GM21825 (cell line): Measurements from ENCODE around the gene ABHD12.
"Not testable (repeated sequence)": the region's sequence is repeated elsewhere in the genome, so short reads cannot be mapped to it uniquely, and the experiment has no call there.

Experiments used
- ATAC-seq: cut with Tn5 transposase; IDR thresholded peaks from one replicate; pipeline ENCODE4 v1.9.1; 2021; ENCODE audit warnings: mild to moderate bottlenecking, moderate library complexity; ENCODE audit not compliant: unreplicated experiment

The ABHD12 gene

GRCh38 chr20:25269057-25269832 lies 121.4 kb downstream of the ABHD12 start:
- ATAC-seq: no peak

- ATAC-seq: not testable (repeated sequence)
Observed at GRCh38 chr20:25260770-25261437, 129.7 kb downstream of the ABHD12 start.

GRCh38 chr20:25259788-25260254 lies 130.8 kb downstream of the ABHD12 start:
- ATAC-seq: no peak

GRCh38 chr20:25259358-25259757 lies 131.3 kb downstream of the ABHD12 start:
- ATAC-seq: no peak

- no peak for ATAC-seq
Observed at GRCh38 chr20:25258828-25259227, 131.8 kb downstream of the ABHD12 start.

- ATAC-seq: no peak
Observed at GRCh38 chr20:25258476-25258805, 132.2 kb downstream of the ABHD12 start.

- no peak for ATAC-seq
Observed at GRCh38 chr20:25257756-25258475, 132.7 kb downstream of the ABHD12 start.

GRCh38 chr20:25257130-25257529 lies 133.5 kb downstream of the ABHD12 start:
- no peak for ATAC-seq

- ATAC-seq: no peak
Observed at GRCh38 chr20:25256226-25256859, 134.3 kb downstream of the ABHD12 start.

- ATAC-seq: no peak
Observed at GRCh38 chr20:25254986-25255680, 135.5 kb downstream of the ABHD12 start.

- no peak for ATAC-seq
Observed at GRCh38 chr20:25254571-25254970, 136.1 kb downstream of the ABHD12 start.

- ATAC-seq: no peak
Observed at GRCh38 chr20:25253606-25254275, 136.9 kb downstream of the ABHD12 start.

GRCh38 chr20:25252686-25253421 lies 137.8 kb downstream of the ABHD12 start:
- no peak for ATAC-seq

GRCh38 chr20:25252230-25252651 lies 138.4 kb downstream of the ABHD12 start:
- no peak for ATAC-seq

- no peak for ATAC-seq
Observed at GRCh38 chr20:25251558-25251957, 139.1 kb downstream of the ABHD12 start.

GRCh38 chr20:25251019-25251418 lies 139.6 kb downstream of the ABHD12 start:
- ATAC-seq: no peak

GRCh38 chr20:25250508-25250907 lies 140.1 kb downstream of the ABHD12 start:
- no peak for ATAC-seq
